Activated CD4-positive, alpha-beta T cell treated with anti-CD3 and anti-CD28 coated beads for 4 hours (primary cell): ENCODE results near the gene ADAMTS9.
"Not testable (repeated sequence)": the region's sequence is repeated elsewhere in the genome, so short reads cannot be mapped to it uniquely, and the experiment has no call there.

Experiments used
- DNase-seq, 2 donors: peaks; one replicate each; pipeline ENCODE4 v3.0.0-alpha.2; 2020

The ADAMTS9 gene

DNA sequence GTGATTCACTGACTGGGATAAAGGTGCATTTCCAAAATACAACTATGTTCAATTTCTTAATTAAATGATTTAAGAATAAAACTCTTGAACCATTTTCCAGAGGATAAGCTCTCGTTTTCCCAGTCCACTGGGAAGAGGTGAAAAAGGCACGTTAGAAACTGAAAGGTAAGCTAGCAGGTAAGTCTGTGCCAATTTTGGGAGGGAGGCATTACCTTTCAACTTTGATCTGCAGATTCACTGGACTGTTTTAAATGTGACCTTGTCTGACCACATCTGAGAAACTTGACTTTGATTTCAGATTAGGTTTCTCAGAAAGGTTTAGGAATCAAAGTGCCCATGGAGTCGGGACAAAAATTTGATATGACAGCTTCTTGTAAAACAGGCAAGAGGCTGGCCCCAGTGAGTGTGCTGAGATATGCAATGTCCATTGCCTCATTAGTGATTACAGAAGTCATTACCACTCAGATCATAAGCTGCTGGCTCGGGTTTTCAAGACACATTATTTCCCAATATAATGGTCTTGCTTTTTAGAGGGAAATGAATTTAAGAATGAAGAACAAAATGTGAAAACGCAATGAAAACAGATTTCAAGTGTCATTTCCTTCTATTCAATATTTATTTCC, 118.8 kb downstream of the ADAMTS9 start:
- DNase-seq = no peak

DNA sequence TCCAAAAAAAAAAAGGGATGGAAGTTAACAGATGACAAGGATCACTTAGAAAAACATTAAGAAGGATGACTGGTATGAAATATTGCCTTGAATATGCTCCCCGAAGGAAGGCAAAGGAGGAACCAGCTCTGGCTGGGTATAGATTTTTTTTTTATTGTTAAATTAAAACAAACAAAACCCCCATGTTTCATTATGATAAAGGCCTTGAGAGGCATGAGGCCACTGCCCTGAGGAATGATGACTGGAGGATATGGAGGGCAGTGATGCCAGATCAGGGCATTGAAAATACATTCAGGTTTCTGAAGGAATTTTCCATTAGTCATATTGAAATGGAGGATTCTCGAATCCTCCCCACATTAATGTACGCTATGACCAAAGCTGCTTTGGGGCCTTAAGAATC, 120.9 kb downstream of the ADAMTS9 start:
- no peak for DNase-seq

DNA sequence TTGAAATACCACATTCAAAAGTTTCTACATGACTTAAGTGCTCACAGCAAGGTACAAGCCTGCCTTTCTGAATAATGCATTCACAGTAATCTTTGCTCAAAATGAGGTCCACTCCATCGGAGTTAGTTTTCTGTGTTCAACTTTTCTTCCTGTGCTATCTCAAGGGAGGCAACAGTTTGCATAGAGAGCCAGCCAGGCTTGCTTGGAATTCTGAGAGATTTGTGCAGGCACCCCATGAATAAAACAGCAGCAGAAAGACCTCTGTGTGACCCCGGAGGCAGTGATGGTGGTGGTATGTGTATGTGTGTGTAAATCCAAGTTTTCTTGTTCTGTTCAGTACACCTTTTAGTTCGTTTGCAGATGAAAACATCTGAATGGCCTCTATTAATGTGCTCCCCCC, 124.0 kb downstream of the ADAMTS9 start:
- no peak for DNase-seq

DNA sequence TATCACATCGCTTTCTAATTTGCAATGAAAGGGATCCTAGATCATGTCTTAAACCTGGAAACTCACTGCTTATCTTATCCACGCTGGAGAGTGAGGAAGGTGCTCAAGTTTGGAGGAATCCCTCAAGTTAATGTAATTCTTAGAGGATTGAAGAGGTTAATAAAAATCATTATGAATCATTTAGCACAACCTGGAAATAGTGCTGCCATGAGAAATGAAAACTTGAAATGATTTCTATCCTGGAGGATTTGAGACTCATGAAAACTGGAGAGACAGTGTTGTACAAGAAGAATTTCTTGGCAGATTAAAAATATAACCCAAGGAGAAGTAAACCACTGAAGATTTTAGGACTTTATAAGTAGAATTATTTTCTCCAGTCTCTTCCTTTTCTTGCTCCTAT, 125.9 kb downstream of the ADAMTS9 start:
- no peak for DNase-seq

DNA sequence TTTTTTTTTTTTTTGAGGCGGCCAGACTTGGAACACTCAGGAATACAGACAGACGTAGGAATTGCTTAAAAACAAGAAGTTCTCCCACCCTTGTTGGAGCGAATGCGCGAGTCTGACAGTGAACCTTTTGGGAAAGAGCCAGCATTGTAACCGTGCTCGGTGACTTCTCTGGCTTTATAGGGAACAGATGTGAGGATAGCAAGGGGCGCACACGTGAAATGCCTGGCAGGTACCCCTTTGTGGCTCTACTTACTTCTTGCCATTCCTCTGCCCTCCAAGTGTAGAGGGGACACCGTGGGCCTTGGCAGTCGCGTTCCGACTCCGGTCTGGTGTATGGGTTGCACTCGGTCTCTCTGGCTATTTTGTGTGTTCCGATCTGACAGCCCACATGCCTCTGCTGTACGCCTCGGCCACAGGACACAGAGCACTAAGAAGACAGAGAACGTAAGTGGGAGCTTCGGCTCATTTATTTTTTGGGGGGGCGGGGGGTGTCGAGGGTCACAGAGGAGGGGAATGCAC, 126.4 kb downstream of the ADAMTS9 start:
- DNase-seq = no peak

DNA sequence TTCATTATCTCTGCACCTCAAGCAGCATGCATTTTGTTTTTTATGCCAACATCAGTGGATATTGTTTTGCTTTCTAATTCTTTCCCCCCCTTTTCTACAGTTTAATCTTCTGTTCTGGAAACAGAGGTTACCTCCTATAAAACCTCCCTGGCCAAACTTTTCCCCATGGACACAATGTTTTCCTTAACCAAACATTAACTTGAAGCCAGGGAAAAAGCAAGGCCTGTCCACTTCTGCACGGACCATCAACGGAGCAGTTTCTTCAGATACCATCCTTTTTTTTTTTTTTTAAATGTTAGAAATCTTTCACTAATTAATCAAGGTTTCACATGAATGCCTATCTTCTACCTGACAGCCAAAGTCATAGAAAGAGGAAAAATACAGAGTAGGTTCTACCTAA, 127.0 kb downstream of the ADAMTS9 start:
- DNase-seq = no peak

DNA sequence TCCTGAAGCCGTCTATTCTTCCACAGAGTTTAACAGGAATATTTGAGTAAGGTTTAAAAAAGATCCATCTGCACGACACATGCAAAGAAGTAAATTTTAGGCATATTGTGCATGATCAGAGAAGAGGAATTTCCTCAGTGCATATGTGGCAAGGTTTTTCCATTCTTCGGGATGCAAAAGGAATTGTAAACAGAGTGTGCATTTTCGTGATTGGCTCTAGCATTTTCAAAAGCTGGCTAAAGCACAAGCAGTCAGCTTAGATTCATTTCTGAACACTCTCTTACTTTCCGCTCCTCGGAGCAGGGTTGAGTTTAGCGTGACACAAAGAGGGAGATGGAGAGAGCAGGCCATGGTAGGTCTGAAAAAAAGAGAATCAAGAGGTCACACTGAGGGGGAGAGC, 128.2 kb downstream of the ADAMTS9 start:
- no peak for DNase-seq

DNA sequence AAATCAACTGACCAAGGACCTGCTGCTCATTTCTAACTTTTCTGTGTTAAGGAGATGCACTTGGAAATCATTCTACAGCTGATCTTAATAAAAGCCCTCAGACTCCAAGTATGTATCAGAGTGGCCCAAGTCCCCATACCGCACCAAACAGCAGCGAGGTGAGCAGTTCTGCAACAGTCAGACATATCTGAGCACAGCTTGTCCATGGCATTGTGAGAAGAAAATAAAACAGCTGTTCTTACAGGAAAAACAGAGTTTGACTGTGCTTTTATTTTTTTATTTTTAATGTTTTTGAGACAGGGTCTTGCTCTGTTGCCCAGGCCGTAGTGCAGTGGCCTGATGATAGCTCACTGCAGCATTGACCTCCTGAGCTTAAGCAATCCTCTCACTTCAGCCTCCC, 131.8 kb downstream of the ADAMTS9 start:
- DNase-seq = no peak

DNA sequence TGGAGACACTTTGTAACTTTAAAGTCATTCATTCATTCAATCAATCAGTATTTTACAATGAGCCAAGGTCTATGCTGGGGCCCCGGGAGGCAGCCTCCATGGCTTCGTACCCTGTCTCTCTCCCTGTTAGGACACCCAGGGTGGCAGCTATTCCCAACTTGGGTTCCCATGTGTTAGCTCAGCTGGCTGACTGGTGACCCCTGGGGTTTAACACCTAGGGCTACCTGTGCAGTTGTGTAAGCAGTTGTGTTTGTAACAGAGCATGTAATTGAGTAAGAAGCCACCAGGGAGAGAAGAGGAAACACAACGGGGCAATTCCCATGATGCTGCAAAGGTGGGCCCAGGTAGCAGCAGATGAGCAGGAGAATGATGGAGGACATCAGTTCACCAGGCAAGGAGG, 132.4 kb downstream of the ADAMTS9 start:
- DNase-seq = no peak

DNA sequence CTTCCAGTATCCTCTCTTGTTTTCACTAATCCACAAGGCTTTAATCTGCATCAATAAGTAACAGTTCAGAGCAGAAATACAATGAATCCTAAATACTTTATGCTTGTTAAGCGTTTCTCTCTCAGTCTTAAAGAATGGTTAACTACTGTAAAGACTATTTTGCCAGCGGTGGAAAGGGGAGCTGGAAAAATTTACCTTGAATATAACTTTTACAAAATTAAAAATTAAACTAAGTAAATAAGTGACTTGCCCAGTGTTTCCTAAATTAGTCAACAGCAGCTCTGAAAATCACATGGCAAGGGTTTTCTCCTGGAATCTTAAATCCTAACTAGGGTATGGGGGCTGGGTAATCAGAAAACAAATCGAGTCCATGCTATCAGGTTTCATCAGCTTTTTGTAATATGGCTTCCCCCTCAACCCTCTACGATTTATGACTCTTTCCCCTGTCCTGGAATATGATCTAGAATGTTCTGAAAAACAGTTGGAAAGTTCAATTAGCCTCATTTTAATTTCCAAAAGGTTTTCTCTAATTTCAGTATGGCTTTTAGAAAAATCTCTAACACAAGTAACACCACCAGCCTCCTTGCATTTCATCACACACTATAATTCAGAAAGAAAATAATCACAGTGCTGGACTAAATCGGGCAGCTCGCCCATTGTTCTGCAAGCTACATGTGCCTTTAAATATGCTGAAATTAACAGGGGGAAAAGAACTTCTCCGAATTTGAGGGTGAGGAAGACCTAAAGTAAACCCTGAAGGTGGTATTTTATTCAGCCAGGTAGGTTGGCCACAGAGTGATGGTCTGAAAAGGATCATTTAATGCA, 133.5 kb downstream of the ADAMTS9 start:
- no peak for DNase-seq

DNA sequence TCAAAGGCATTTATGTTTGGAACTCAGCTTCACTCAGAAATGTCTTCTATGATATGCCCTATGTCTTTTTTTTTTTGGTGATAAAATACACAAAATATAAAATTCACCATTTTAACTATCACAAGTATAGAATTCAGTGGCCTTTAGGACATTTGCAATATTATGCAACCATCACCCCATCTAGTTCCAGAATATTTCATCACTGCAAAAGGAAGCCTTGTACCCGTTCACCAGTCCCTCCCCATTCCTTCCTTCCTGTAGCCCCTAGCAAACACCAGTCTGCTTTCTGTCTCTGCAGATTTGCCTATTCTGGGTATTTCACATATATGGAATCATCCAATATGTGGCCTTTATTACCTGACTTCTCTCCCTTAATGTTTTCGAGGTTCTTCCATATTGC, 134.8 kb downstream of the ADAMTS9 start:
- DNase-seq = no peak

DNA sequence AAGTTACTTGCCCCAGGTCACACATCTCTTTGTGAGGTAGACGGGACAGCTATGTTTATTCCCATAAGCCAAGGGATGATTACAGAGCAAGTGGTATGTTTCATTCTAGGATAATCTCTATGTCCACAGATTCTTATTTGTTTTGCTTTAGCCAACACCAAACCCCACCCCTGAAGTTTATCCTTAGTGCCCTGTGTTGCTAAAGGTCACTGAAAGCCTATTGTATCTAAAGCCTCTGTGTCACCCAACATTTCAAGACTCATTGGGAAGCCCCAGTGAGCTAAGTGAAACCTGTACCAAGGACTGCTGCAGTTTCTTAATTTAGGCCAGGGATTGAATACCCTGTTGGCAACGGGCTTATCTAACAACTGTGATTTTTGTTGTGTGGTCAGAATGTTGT, 135.6 kb downstream of the ADAMTS9 start:
- no peak for DNase-seq

DNA sequence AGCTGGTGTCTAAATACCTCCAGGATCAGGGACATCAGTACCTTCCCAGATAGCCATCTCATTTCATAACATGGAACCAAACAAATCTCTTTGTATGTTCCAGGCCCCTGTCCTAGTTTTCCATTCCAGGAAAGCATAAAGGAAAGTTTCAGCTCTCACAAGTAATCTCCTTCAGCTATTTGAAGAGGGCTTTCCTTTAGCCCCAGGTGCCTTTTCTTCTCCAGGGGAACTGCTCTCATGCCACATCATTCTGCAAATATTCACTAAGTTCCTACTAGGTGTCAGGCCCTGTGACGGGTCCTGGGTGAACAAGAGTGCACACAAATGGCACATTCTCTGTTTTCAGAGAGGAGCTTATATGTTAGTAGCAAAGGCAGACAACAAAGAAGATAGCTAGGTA, 136.1 kb downstream of the ADAMTS9 start:
- no peak for DNase-seq

DNA sequence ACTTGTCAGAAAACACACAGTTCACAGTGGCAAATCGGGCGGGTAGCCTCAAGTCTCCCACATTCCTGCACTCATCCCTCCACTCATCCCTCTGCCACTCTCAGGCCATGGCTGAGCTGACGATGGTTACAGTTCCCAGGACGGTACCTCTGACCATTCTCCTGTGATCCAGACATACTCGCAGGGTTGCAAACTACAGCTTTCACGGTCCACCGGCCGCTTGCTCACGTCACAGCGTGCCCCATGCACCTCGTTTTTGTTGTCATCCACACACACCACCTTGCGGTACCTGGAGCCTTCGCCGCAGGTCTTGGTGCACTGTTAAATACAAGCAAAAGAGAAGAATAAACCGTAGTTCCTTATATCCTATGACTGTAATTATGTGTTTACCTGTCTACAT, 137.1 kb downstream of the ADAMTS9 start:
- no peak for DNase-seq

DNA sequence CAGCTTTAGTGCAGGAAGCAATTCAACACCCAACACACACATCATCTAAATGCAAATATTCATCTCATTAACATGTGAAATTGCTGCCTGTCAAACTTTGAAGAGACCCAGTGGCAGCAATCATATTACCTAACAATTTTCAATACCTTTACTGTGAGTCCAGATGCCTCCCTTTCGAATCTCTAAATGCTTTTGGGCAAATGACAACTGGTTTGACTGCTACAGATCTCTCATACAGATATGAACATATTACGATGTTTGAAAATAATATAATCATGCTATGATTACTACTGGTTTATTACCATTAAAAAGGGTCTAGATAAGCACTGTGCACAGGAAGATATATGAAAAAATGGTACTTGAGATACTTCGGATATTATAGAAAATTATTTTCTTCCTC, 137.9 kb downstream of the ADAMTS9 start:
- DNase-seq = no peak

DNA sequence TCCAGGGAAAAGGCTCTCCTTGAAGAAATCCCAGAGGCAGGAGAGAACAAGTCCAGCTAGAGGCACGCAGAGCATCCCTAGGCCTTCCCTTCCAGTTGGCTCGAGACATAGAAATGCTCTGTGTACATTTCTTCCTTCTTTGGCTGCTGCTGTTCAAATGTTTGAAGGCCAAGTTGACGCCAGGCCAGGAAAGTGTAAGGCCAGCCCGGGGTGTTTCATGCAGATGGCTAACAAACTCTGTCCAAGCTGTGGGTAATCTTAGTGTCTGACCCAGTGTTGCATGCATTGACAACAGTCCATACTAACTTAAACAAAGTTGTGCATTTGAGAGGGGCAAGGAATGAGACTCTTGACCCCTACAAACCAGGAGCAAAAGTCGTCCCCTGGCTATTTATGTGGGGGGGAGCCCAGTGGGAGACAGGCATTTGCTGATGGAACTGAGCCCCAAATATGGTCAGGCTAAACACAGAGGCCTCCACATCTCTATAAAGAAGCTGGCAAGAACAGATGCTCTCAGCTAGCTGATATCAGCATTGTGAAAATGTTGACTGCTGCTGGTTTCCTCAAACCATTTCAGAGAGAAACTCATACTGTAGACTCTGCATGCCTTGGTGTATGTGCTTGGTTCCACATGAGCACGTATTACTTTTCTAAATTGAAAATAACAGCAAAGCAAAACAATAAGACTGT, 139.5 kb downstream of the ADAMTS9 start:
- DNase-seq = no peak

DNA sequence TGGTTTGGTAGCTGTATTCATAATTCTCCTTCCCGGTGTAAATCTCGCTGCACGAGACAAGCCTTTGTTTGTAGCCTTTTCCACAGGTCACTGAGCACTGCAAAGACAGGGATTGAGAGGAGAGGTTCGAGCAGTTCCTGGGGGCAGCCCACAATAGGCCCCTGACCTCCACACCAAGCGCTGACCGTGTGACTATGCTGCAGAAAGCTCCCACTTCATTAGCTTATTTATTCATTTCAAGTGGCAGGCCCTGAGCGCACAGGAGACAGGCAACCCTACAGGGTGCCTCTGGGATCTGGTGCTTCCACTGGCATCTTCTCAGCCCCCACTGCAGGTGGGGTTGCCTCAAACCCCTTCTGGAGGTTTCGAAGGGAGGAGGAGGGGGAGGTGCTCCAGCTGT, 140.9 kb downstream of the ADAMTS9 start:
- no peak for DNase-seq

DNA sequence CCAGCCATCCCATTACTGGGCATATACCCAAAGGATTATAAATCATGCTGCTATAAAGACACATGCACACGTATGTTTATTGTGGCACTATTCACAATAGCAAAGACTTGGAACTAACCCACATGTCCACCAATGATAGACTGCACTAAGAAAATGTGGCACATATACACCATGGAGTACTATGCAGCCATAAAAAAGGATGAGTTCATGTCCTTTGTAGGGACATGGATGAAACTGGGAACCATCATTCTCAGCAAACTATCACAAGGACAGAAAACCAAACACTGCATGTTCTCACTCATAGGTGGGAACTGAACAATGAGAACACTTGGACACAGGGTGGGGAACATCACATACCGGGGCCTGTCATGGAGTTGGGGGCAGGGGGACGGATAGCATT, 142.6 kb downstream of the ADAMTS9 start:
- DNase-seq = not testable (repeated sequence)

DNA sequence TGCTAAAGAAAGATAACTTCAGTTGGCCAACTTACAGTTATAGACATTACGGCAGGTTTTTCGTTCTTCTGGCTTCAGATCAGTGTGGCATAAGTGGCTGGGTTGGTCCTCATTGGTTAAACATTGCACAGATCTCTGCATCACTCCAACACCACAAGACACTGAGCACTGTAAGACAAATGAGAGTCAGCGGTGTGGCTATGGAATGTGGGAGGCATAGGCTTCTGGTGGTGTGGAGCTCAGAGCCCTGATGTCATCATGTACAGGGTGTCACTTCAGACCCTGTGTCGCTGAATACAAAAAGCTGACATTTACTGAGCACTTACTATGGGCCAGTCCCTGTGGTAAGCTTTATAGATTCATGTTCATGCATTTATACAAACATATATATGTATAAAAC, 146.0 kb downstream of the ADAMTS9 start:
- DNase-seq = no peak

DNA sequence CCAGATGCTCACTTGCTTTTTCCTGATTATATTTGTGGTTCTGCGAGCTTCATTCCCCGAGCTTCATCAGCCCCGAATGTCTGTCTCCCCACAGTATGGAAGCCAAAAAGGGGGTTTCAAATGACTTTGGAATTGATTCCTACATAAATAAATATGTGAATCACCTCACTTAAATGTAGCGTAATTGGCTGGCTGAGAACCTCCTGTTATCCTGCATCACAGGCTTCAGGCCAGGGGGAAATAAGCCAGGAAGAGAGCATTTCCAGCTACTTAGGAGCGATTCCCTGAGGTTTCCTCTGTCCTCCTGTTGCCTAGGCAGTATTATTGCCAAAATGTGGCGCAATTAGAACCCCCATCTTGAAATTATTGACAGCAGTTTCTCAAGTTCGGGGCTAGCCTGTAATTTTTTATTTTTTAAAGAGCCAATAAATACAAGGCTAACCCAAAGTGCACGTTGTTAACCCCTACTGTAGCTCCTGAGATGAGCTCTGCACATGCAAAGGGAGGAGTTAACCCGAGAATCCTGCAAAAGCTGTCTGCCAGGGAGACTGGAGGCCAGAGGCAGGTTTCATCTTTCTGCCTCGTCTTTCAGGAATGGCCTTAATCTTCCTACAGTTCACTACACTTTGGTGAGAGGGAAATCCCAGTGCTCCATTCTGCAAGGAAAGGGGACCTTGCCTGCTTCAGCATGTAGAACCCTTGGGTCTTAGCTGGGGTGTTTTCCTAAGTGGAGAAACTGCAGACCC, 148.2 kb downstream of the ADAMTS9 start:
- no peak for DNase-seq

DNA sequence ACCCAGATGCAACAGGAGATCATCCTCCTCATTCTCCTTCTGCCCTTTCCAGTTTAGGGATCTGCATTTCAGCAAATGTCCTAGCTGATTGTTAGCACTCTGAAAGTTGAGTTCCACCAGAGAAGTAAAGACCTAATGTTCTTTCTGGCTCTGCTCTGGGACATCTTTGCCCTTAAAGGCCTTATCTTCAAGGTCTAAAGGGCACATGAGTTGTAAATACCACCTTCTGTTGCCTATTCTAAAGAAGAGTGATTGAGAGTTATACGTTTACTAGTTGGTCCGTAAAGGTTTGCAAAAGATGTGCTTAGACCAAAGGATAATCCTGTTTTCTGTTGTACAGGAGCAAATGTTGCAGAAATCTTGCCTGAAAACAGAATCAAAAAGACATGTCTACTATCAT, 151.6 kb downstream of the ADAMTS9 start:
- no peak for DNase-seq

DNA sequence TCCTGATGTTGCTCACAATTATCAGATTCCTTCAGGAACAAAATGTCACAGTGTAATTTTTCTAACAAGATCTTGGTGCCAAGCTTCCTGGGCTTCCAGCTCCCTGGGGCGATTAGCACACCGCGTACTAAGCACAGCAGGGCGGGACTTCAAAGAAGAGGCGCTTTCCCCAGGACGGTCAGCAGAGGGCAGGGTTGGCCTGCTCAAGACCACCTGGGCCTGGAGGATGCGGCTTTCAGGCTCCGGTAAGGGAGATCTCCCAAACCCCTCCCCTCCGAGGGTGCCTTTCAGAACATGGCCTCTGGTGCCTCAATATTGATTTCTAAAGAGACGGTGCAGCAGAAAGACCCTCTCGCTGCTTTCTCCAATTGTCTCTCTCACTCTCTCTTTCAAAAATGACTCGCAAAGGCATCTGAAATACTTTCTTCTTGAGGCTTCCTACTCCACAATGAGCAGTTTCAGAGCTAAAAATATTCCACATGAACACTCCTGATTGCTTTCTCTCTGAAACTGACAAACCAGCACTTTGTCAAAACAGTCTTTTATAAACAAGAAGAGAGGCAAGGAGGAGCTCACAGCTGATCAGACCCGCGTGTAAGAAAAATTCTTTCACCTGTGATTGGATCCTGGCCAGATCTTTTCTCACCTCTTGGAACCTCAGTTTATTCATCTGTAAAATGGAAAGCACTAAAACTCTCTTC, 154.0 kb downstream of the ADAMTS9 start:
- DNase-seq = no peak
